ENCODE results near the gene AAK1.
"Not testable (repeated sequence)": the region's sequence is repeated elsewhere in the genome, so short reads cannot be mapped to it uniquely, and the experiment has no call there.

The AAK1 gene

GRCh38 chr2:69449906-69450305, 193.6 kb downstream of the AAK1 start:
- H3K27ac ChIP-seq: no peak overlapping the region
- TF ChIP-seq CTCF (conservative IDR thresholded peaks at IDR 0.05; ENCODE audit: low read depth): no peak
- ChIA-PET POLR2A (ENCODE audit: low non-redundant PET) (no interaction called here), CTCF (no interaction called here)
- no peak for DNase-seq (ENCODE audit: low spot score)

- H3K27ac ChIP-seq; DNase-seq (ENCODE audit: low spot score); CTCF ChIA-PET; POLR2A ChIA-PET (ENCODE audit: low non-redundant PET): not testable (repeated sequence)
These were observed 199.9 kb downstream of the AAK1 start for GRCh38 chr2:69443673-69444072.

- H3K27ac ChIP-seq; DNase-seq (ENCODE audit: low spot score); POLR2A ChIA-PET (ENCODE audit: low non-redundant PET); CTCF ChIA-PET: not testable (repeated sequence)
These were observed 204.0 kb downstream of the AAK1 start for GRCh38 chr2:69439499-69439898.

- no peak for TF ChIP-seq CTCF (conservative IDR thresholded peaks at IDR 0.05; ENCODE audit: low read depth)
- POLR2A ChIA-PET (ENCODE audit: low non-redundant PET): no interaction called here
- H3K27ac ChIP-seq: peak overlapping the region; percentile 94; the same call in 1 of the 2 replicates
These were observed 205.0 kb downstream of the AAK1 start for GRCh38 chr2:69438580-69438979.

GRCh38 chr2:69437751-69438154, 205.8 kb downstream of the AAK1 start:
- DNase-seq (ENCODE audit: low spot score): peak; percentile 20
- peak overlapping the region; percentile 94 for H3K27ac ChIP-seq
- POLR2A ChIA-PET (ENCODE audit: low non-redundant PET): no interaction called here
- CTCF ChIA-PET: interaction anchor here (0.5 to 0.8 kb wide), 2 partner anchors 87 to 1165 kb away, joined by 3 read pairs; no protein-coding TSS in a partner anchor
- TF ChIP-seq CTCF (conservative IDR thresholded peaks at IDR 0.05; ENCODE audit: low read depth): no peak

More at GRCh38 chr2:69438580-69438979, 205.0 kb downstream of the AAK1 start:
- CTCF ChIA-PET: no interaction called here
- DNase-seq (ENCODE audit: low spot score): no peak

GRCh38 chr2:69436938-69437750, 206.4 kb downstream of the AAK1 start, which contains the start of gene NFU1:
Gene NFU1 (minus strand): TSS chr2:69437435. CDS start chr2:69437422, 13 bp downstream.
- TF ChIP-seq CTCF (conservative IDR thresholded peaks at IDR 0.05; ENCODE audit: low read depth): peak; percentile 39; the same call in 1 of the 2 replicates
- peak; percentile 92 for DNase-seq (ENCODE audit: low spot score)
- ChIA-PET CTCF (interaction anchor here (0.5 to 1.0 kb wide), 8 partner anchors 14 to 1165 kb away, joined by 3 to 5 read pairs (median 3); no protein-coding TSS in a partner anchor), POLR2A (ENCODE audit: low non-redundant PET) (no interaction called here)
- peak within 1 kb of the TSS; percentile 94 for H3K27ac ChIP-seq

GRCh38 chr2:69436596-69436937, 207.0 kb downstream of the AAK1 start:
- ChIA-PET CTCF (interaction anchor here (0.6 to 1.0 kb wide), 5 partner anchors 15 to 264 kb away, joined by 3 to 4 read pairs (median 3); no protein-coding TSS in a partner anchor), POLR2A (ENCODE audit: low non-redundant PET) (no interaction called here)
- no peak for DNase-seq (ENCODE audit: low spot score)
- TF ChIP-seq CTCF (conservative IDR thresholded peaks at IDR 0.05; ENCODE audit: low read depth): no peak
- peak overlapping the region; percentile 94 for H3K27ac ChIP-seq
